GM12891 (cell line): Measurements from ENCODE around the gene SPATS2.

Experiments
- POLR2A ChIP-seq: IDR thresholded peaks from 2 replicates; pipeline ENCODE4 v1.6.1; 2011; ENCODE audit warnings: low read depth, low read length, control low read depth
- POLR2AphosphoS5 ChIP-seq: IDR thresholded peaks from 2 replicates; pipeline ENCODE4 v1.6.1; 2011; ENCODE audit warnings: low read depth, low read length, control low read depth
- POU2F2 ChIP-seq: IDR thresholded peaks from 2 replicates; pipeline ENCODE4 v1.6.1; 2011; ENCODE audit warnings: low read depth, mild to moderate bottlenecking, control low read depth, low read length, moderate library complexity
- SPI1 ChIP-seq: IDR thresholded peaks from 2 replicates; pipeline ENCODE4 v1.6.1; 2011; ENCODE audit warnings: low read depth, low read length, control low read depth
- TAF1 ChIP-seq: IDR thresholded peaks from 2 replicates; pipeline ENCODE4 v1.6.1; 2011; ENCODE audit warnings: low read depth, low read length, control low read depth

- TF ChIP-seq POLR2AphosphoS5 (no peak), TAF1 (no peak), POLR2A (no peak), SPI1 (no peak), POU2F2 (no peak)
These were observed 44.9 kb upstream of the SPATS2 start for GRCh38 chr12:49322367-49322707.
